HG03521 (cell line): Measurements from ENCODE around the gene CBX4.

ENCODE experiments used
- ATAC-seq: cut with Tn5 transposase; IDR thresholded peaks from one replicate; pipeline ENCODE4 v1.9.1; 2021; ENCODE audit warnings: mild to moderate bottlenecking, moderate library complexity; ENCODE audit not compliant: unreplicated experiment

The CBX4 gene

GRCh38 chr17:79791735-79792161 lies 47.5 kb downstream of the CBX4 start:
- ATAC-seq, result no peak

DNA sequence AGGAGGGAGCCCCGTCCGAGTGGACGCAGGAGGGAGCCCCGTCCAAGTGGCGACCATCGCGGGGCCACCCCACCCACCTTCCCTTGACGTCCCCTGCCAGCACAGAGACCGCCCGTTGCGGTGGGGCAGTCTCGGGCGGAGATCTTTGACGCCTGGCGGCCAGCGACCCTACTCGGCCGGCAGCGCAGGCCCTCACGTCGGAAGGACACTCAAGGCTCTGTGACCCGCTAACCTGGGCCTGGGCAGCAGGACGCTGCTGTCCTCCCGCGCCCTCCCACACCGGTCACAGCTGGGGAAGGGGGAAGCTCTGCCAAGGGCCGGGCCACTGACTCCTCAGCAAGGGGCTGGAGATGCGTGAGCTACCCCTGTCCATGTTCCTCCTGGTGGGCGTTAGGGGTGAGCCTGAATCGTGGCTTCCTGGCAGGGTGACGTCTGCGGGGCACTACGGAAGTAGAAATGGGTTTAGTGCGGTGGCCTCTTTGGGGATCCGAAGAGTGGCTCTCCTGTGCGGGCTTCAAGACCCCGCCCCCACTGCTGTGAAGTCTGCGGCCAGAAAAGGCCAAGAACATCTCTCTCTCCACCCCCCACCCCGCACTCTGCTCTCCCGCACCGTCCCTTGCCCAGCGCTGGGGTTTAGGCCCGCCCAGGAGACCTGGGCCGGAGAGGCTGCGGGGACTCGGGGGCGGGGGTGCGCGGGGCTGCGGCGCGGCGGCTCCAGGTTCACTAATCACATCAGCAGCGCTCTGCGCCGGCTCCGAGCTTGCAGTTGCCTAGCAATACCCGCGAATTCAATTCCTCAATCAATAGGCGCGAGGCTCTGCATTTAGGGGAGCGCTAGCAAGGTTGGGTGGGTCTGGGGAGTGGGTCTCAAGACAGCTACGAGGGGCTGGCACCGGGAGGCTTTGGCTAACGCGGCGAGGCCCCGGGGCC lies 48.2 kb downstream of the CBX4 start:
- ATAC-seq, result no peak

DNA sequence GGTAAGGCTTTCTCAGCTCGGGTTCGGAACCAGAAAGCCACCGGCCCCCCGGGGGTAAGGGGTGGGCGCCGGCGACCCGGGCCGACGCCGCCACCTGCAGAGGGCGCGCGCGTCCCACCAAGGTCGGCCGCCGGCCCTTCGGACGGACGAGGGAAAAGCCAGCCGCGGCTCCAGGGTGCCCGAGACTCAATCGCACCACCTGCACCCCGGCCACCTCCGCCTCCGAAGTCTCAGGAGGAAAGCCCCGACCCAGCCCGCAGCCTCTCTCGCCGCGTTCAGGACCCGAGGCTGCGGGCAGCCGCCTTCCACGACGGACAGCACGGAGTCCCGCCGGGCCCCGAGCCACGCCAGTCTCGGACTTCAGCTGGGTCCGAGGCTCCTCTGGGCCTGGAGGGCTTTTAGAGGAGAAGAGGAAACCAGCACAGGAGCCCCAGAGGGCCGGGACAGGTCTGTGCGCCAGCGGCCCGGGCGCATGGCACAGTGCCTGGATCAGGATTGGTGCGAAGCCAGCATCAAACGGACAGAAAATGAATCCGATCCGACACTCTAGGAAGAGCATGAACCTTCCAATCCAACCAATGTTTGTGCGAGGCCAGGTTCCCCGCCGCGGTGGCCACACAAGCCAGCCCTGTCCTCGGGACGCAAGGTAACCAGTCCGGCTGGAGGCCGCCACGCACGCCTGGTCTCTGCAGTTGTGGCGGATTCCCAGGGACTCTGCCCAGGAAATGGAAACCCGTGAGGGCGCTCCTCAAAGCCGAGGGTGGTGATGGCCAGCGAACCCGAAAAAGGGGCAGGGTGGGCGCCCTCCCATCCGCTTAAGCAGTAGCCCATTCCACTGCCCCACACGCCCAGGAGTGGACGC lies 49.1 kb downstream of the CBX4 start:
- ATAC-seq, result no peak

DNA sequence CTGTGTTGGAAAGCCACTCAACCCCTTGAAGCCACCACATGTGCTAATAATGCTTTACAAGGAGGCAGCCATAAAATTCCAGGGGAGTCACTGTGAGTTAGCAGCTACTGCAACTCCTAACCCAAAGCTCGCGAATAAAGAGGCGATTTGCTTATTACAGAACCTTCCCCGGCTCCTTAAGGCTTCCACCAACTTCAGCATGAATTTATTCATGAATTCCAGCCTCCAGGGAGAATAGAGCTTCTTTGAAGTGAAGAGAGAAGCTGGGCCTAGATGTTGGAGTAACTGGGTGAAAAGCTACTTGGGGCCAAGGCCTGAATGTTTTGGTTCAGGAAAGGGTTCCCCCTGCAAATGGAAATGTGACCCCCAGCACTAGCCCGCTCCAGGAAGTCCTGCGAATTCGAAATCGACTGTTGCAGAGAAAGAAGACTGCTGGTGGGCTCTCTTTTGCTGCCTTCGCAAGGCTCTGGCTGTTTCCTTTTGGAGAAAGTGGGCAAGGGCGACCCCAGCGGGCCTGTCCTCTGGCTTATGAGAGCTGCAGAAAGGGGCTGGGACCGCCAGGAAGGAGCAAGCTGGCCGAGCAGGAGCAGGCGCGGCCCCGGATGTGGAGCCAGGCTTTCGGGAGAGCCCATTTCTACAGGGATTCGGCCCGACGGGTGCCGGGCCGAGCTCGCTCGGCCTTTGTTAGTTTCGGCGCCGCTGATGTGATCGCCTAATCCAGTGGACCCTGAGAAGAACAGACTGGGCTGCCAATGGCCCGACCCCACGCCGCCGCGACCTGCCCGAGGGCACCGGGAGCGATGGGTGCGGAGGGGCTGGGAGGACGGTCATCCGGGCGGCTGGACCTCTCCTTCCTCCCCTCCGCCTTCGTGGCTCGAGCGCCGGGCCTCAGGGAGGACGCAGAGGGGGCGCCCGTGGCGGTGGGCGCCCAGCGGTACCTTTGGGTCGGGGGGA lies 50.0 kb downstream of the CBX4 start:
- ATAC-seq, result no peak

GRCh38 chr17:79788455-79788854 lies 50.8 kb downstream of the CBX4 start:
- no peak for ATAC-seq

- no peak for ATAC-seq
These were observed 52.2 kb downstream of the CBX4 start for GRCh38 chr17:79786930-79787643.

GRCh38 chr17:79785900-79786810 lies 53.1 kb downstream of the CBX4 start:
- ATAC-seq, result no peak

GRCh38 chr17:79785017-79785899 lies 54.0 kb downstream of the CBX4 start:
- no peak for ATAC-seq

- no peak for ATAC-seq
These were observed 54.8 kb downstream of the CBX4 start for GRCh38 chr17:79784353-79785016.

DNA sequence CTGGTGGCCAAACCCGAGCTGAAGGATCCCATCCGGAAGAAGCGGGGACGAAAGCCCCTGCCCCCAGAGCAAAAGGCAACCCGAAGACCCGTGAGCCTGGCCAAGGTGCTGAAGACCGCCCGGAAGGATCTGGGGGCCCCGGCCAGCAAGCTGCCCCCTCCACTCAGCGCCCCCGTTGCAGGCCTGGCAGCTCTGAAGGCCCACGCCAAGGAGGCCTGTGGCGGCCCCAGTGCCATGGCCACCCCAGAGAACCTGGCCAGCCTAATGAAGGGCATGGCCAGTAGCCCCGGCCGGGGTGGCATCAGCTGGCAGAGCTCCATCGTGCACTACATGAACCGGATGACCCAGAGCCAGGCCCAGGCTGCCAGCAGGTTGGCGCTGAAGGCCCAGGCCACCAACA lies 55.3 kb downstream of the CBX4 start:
- ATAC-seq, result no peak
